Endothelial cell of umbilical vein (primary cell): Measurements from ENCODE around the gene ADRB2. TPM values are rescaled to one million over a fixed set of nuclear protein-coding genes. Genes with fewer than 3 reads are reported as not detected.

Experiments used
- BruUV-seq: library from RNA; stranded (reverse); fragments of 400-500 nt; replicated peaks from 2 replicates; lab custom pipeline; 2021; lab: Mats Ljungman, UMichigan
- CTCF ChIA-PET: fragments of 300-600, 350-600 bp; sonication (Branson Sonifier 250); formaldehyde crosslinking; loops from one replicate; lab custom pipeline; 2021; ENCODE audit warnings: antibody characterized with exemption, inconsistent platforms; lab: Charles Lee
- POLR2A ChIA-PET: fragments of 300-600, 350-600 bp; sonication (Branson Sonifier 250); formaldehyde crosslinking; loops from one replicate; lab custom pipeline; 2021; ENCODE audit warnings: antibody characterized with exemption, inconsistent platforms; lab: Charles Lee
- DNase-seq: peaks from one replicate; pipeline ENCODE4 v3.0.0-alpha.2; 2011; ENCODE audit warnings: low read depth, low spot score
- FAIRE-seq: peaks from 2 replicates; lab custom pipeline; 2011; peaks lifted over from hg19 to GRCh38; lab: Jason Lieb, UNC
- H2AFZ ChIP-seq: 2 replicates; pipeline ENCODE4 v1.6.0; 2012; ENCODE audit warnings: low read depth, low read length, control low read depth, inconsistent platforms
- H3K27ac ChIP-seq: 2 replicates; pipeline ENCODE4 v1.5.1; 2011; ENCODE audit warnings: low read depth, mild to moderate bottlenecking, control low read depth, low read length, moderate library complexity; ENCODE audit not compliant: insufficient read depth
- H3K27me3 ChIP-seq, 2 experiments: 2 replicates each; pipeline versions ENCODE4 v1.6.0 to v1.6.1; 2011; ENCODE audit warnings: low read length in 2 of 2, mixed read lengths in 1 of 2; ENCODE audit not compliant: control insufficient read depth in 2 of 2, insufficient read depth in 2 of 2
- H3K36me3 ChIP-seq, 2 experiments: 2 replicates in 1 of 2; 3 replicates in 1 of 2; pipeline ENCODE4 v1.5.1; 2011; ENCODE audit warnings: low read length in 2 of 2, mild to moderate bottlenecking in 1 of 2, moderate library complexity in 1 of 2; ENCODE audit not compliant: control insufficient read depth in 2 of 2, insufficient read depth in 2 of 2; ENCODE audit errors: extremely low read depth in 1 of 2
- H3K4me1 ChIP-seq: 3 replicates; pipeline ENCODE4 v1.5.1; 2011; ENCODE audit warnings: mild to moderate bottlenecking, low read length; ENCODE audit not compliant: control insufficient read depth, insufficient read depth; ENCODE audit errors: extremely low read depth
- H3K4me2 ChIP-seq: 2 replicates; pipeline ENCODE4 v1.6.1; 2011; ENCODE audit warnings: low read length, control low read depth, mixed read lengths; ENCODE audit not compliant: insufficient read depth
- H3K4me3 ChIP-seq, 3 experiments: fragments of 200-600 bp in 1 of 3; sonication (generic), shearing (Covaris generic) in 1 of 3; replicated peaks in 1 of 3; 2 replicates each; pipeline ENCODE4 v1.5.1; 2011 to 2016; ENCODE audit warnings: control low read depth in 3 of 3, low read length in 3 of 3, mild to moderate bottlenecking in 2 of 3, inconsistent platforms in 1 of 3, low read depth in 1 of 3, moderate library complexity in 1 of 3; ENCODE audit not compliant: insufficient read depth in 1 of 3
- H3K79me2 ChIP-seq: 2 replicates; pipeline ENCODE4 v1.6.0; 2012; ENCODE audit warnings: low read length, inconsistent platforms; ENCODE audit not compliant: control insufficient read depth, insufficient read depth
- H3K9ac ChIP-seq: replicated peaks from 2 replicates; pipeline ENCODE3; 2011; ENCODE audit warnings: low read length, control low read depth; ENCODE audit not compliant: insufficient read depth; ENCODE audit errors: extremely low read depth
- H3K9me1 ChIP-seq: replicated peaks from 3 replicates; pipeline ENCODE4 v1.6.0; 2011; ENCODE audit warnings: mild to moderate bottlenecking, low read length; ENCODE audit not compliant: control insufficient read depth, insufficient read depth; ENCODE audit errors: extremely low read depth
- H3K9me3 ChIP-seq: replicated peaks from 2 replicates; pipeline ENCODE4 v1.5.1; 2012; ENCODE audit warnings: low read length, inconsistent platforms; ENCODE audit not compliant: control insufficient read depth, insufficient read depth
- H4K20me1 ChIP-seq: replicated peaks from 2 replicates; pipeline ENCODE3; 2011; ENCODE audit warnings: mild to moderate bottlenecking, low read length; ENCODE audit not compliant: control insufficient read depth, insufficient read depth; ENCODE audit errors: extremely low read depth
- CTCF ChIP-seq, 2 donors: IDR thresholded peaks; 1 replicate in 1 of 2; 2 replicates in 1 of 2; pipeline ENCODE4 v1.5.1; 2011; ENCODE audit warnings: low read length in 2 of 2, mild to moderate bottlenecking in 2 of 2, moderate library complexity in 2 of 2, control low read depth in 1 of 2, inconsistent platforms in 1 of 2, low read depth in 1 of 2; ENCODE audit not compliant: insufficient read depth in 1 of 2; ENCODE audit errors: extremely low read depth in 1 of 2
- EZH2 ChIP-seq: IDR thresholded peaks from 2 replicates; pipeline ENCODE4 v1.6.1; 2012; ENCODE audit warnings: borderline replicate concordance, low read depth, mild to moderate bottlenecking, moderate library complexity, low read length, inconsistent platforms; ENCODE audit not compliant: severe bottlenecking
- FOS ChIP-seq: IDR thresholded peaks from 2 replicates; pipeline ENCODE4 v1.6.1; 2011; ENCODE audit warnings: mild to moderate bottlenecking, low read length, moderate library complexity, borderline replicate concordance; ENCODE audit not compliant: insufficient read depth
- GATA2 ChIP-seq: IDR thresholded peaks from 2 replicates; pipeline ENCODE4 v1.7.0; 2011; ENCODE audit warnings: low read depth, mild to moderate bottlenecking, moderate library complexity, mixed read lengths, low read length; ENCODE audit not compliant: insufficient read length, insufficient read depth
- JUN ChIP-seq: IDR thresholded peaks from 2 replicates; pipeline ENCODE4 v1.6.1; 2011; ENCODE audit warnings: borderline replicate concordance, low read depth; ENCODE audit not compliant: insufficient read length, insufficient read depth
- MAX ChIP-seq: IDR thresholded peaks from 2 replicates; pipeline ENCODE4 v1.6.1; 2011; ENCODE audit not compliant: insufficient read depth, insufficient read length
- MYC ChIP-seq: IDR thresholded peaks from one replicate; pipeline ENCODE4 v1.6.1; 2011; ENCODE audit warnings: mild to moderate bottlenecking, low read depth, low read length
- POLR2A ChIP-seq: IDR thresholded peaks from 2 replicates; pipeline ENCODE4 v1.6.1; 2012; ENCODE audit warnings: low read depth, mild to moderate bottlenecking, control low read depth, low read length
- POLR2AphosphoS5 ChIP-seq: IDR thresholded peaks from 2 replicates; pipeline ENCODE4 v1.6.1; 2012; ENCODE audit warnings: low read depth, mild to moderate bottlenecking, control low read depth, low read length, moderate library complexity; ENCODE audit not compliant: insufficient read depth
- dilution Hi-C: fragments of 300-500 bp; cut with MboI; formaldehyde crosslinking; loops from one replicate; pipeline ENCODE4 v1.15.0; 2019; ENCODE audit warnings: low sequenced_read_pairs; ENCODE audit not compliant: extremely low pct_ligation_motif_present
- intact Hi-C: fragments of 100-400 bp; cut with micrococcal nuclease; formaldehyde crosslinking; loops from one replicate; pipeline ENCODE4 v1.10.0; 2022
- polyA plus RNA-seq, 4 experiments: library from polyadenylated mRNA; depleted of rRNA in 3 of 4; stranded (reverse) in 3 of 4; unstranded in 1 of 4; fragments of >200 nt; gene quantifications; 2 replicates each; pipeline versions ENCODE4 v1.2.1 to v1.2.3, GENCODE V29; 2011 to 2012; ENCODE audit warnings: missing spikeins in 1 of 4
- total RNA-seq: library from RNA; stranded (reverse); gene quantifications from 2 replicates; pipeline ENCODE4 v1.2.3, GENCODE V29; 2021

Gene ADRB2
- total and polyA plus RNA-seq, 2 donors (not counting 3 experiments of a cell fraction or from before 2014, with no cell fraction given): 0.86 to 0.88 TPM

- no peak overlapping the region for H3K4me2 ChIP-seq
- no peak overlapping the region for H3K4me3 ChIP-seq
- H4K20me1 ChIP-seq: no peaks in the 10 kb centered on the region
- H3K9ac ChIP-seq: no peak overlapping the region
- FAIRE-seq (no peak), DNase-seq (no peak)
- H3K79me2 ChIP-seq: no peaks in the 10 kb centered on the region
- dilution Hi-C loops (no loop called here), intact Hi-C loops (no loop called here)
- no peak overlapping the region for H3K27ac ChIP-seq
- ChIA-PET CTCF (no interaction called here), POLR2A (no interaction called here)
- no peaks in the 10 kb centered on the region for H3K36me3 ChIP-seq
- no peaks in the 10 kb centered on the region for H3K4me1 ChIP-seq
- TF ChIP-seq MAX (no peak), FOS (no peak), EZH2 (no peak), MYC (no peak), POLR2A (no peak), JUN (no peak), POLR2AphosphoS5 (no peak), CTCF (IDR thresholded peaks at IDR 0.05; ENCODE audit: extremely low read depth in 1 of 2, insufficient read depth in 1 of 2, low read depth in 1 of 2, low read length in 2 of 2) (no peak), GATA2 (no peak)
- H3K27me3 ChIP-seq: no peaks in the 10 kb centered on the region
- H3K9me3 ChIP-seq: no peaks in the 10 kb centered on the region
- BruUV-seq: no TSS peak
- no peak overlapping the region for H2AFZ ChIP-seq
- no peaks in the 10 kb centered on the region for H3K9me1 ChIP-seq
Observed at GRCh38 chr5:148792744-148793143, 33.7 kb upstream of the ADRB2 start.
